K562 (cell line): ENCODE measurements around the gene SUCNR1. TPM values are rescaled to one million over a fixed set of nuclear protein-coding genes. Genes with fewer than 3 reads are reported as not detected.

Experiments used
- BCOR ChIP-seq: fragments of 450-650 bp; IDR thresholded peaks from 2 replicates; pipeline ENCODE4 v1.6.1; 2016
- CEBPB ChIP-seq: fragments of 450-650 bp; IDR thresholded peaks from 2 replicates; pipeline ENCODE4 v1.6.1; 2016; ENCODE audit warnings: missing genetic modification characterization, missing compliant biosample characterization
- CHCHD3 ChIP-seq: fragments of 250-450 bp; sonication (Bioruptor Pico); IDR thresholded peaks from 2 replicates; pipeline ENCODE4 v2.1.2; 2022; ENCODE audit warnings: mild to moderate bottlenecking
- LEF1 ChIP-seq: fragments of 450-650 bp; IDR thresholded peaks from 2 replicates; pipeline ENCODE4 v1.6.1; 2016; ENCODE audit warnings: mild to moderate bottlenecking
- NR4A1 ChIP-seq, 2 experiments: fragments of 250-450 bp in 1 of 2; fragments of 450-650 bp in 1 of 2; sonication (Bioruptor Pico) in 1 of 2; IDR thresholded peaks; 2 replicates each; pipeline versions ENCODE4 v1.4.0 to v1.6.1; 2016 to 2020; ENCODE audit warnings: mild to moderate bottlenecking in 2 of 2, missing compliant biosample characterization in 1 of 2, missing genetic modification characterization in 1 of 2, moderate library complexity in 1 of 2
- PHF21A ChIP-seq: fragments of 450-650 bp; IDR thresholded peaks from 2 replicates; pipeline ENCODE4 v1.6.1; 2017; ENCODE audit warnings: low read depth, borderline replicate concordance
- PRDM10 ChIP-seq: fragments of 450-650 bp; IDR thresholded peaks from 2 replicates; pipeline ENCODE4 v1.6.1; 2018; ENCODE audit not compliant: partially characterized antibody
- PTRF ChIP-seq: fragments of 450-650 bp; IDR thresholded peaks from 2 replicates; pipeline ENCODE4 v1.6.1; 2016; ENCODE audit warnings: mild to moderate bottlenecking, missing genetic modification characterization, missing compliant biosample characterization
- U2AF2 ChIP-seq: fragments of 200-400 bp; formaldehyde crosslinking; optimal IDR thresholded peaks from 2 replicates; pipeline ENCODE3; 2017; ENCODE audit warnings: low read depth, mild to moderate bottlenecking, low read length
- ZNF398 ChIP-seq: fragments of 250-450 bp; sonication (Bioruptor Pico); IDR thresholded peaks from 2 replicates; pipeline ENCODE4 v1.8.0; 2021; ENCODE audit warnings: moderate library complexity, mild to moderate bottlenecking, inconsistent platforms
- polyA plus RNA-seq, 8 experiments: library from polyadenylated mRNA; depleted of rRNA in 4 of 8; stranded (reverse) in 5 of 8; unstranded in 3 of 8; fragments of >200 nt; fragmentation: Nextera tagmentation in 2 of 8; fragmentation: Illumina TruSeq in 1 of 8; extraction: Ambion mirVana in 2 of 8; extraction: Trizol in 1 of 8; gene quantifications; 2 replicates each; pipeline versions ENCODE4 v1.2.1 to v1.2.3, GENCODE V29; 2011 to 2014; ENCODE audit warnings: inconsistent platforms in 1 of 8, missing spikeins in 1 of 8
- total RNA-seq, 7 experiments: library from RNA; depleted of rRNA in 6 of 7; stranded (reverse); fragments of >200 nt in 6 of 7; fragmentation: Illumina TruSeq in 2 of 7; extraction: Trizol in 2 of 7; gene quantifications; 2 replicates each; pipeline versions ENCODE4 v1.2.1 to v1.2.3, GENCODE V29; 2011 to 2021; ENCODE audit warnings: low replicate concordance in 1 of 7
- TF ChIP-seq, protein P1 (sequence below): sonication (generic); formaldehyde crosslinking; IDR thresholded peaks from 2 replicates; pipeline ENCODE4 v1.8.0; 2023; ENCODE audit warnings: mild to moderate bottlenecking, missing genetic modification reagents
- TF ChIP-seq, protein P2 (sequence below): sonication (generic); formaldehyde crosslinking; IDR thresholded peaks from 2 replicates; pipeline ENCODE4 v1.5.0; 2020; ENCODE audit warnings: missing genetic modification reagents
- TF ChIP-seq, protein P3 (sequence below): fragments of 450-650 bp; formaldehyde crosslinking; IDR thresholded peaks from 2 replicates; pipeline ENCODE4 v1.4.0; 2020; ENCODE audit warnings: mild to moderate bottlenecking, moderate library complexity

The SUCNR1 gene
- total and polyA plus RNA-seq, 9 of the 15 experiments (the other 6 are each of a cell fraction or from before 2014, with no cell fraction given) = 0.04 to 0.54 (median 0.13) TPM

- TF ChIP-seq PRDM10 (no peak), CHCHD3 (CRISPR knock-in tag) (no peak), ZNF398 (CRISPR knock-in tag) (no peak), BCOR (no peak), U2AF2 (no peak), CEBPB (tag) (peak; percentile 53), PHF21A (no peak), PTRF (tag) (no peak), NR4A1 (CRISPR knock-in tag; IDR thresholded peaks at IDR 0.05) (no peak), NR4A1 (tag; IDR thresholded peaks at IDR 0.05) (no peak), LEF1 (no peak)
- TF ChIP-seq, protein P1, sequence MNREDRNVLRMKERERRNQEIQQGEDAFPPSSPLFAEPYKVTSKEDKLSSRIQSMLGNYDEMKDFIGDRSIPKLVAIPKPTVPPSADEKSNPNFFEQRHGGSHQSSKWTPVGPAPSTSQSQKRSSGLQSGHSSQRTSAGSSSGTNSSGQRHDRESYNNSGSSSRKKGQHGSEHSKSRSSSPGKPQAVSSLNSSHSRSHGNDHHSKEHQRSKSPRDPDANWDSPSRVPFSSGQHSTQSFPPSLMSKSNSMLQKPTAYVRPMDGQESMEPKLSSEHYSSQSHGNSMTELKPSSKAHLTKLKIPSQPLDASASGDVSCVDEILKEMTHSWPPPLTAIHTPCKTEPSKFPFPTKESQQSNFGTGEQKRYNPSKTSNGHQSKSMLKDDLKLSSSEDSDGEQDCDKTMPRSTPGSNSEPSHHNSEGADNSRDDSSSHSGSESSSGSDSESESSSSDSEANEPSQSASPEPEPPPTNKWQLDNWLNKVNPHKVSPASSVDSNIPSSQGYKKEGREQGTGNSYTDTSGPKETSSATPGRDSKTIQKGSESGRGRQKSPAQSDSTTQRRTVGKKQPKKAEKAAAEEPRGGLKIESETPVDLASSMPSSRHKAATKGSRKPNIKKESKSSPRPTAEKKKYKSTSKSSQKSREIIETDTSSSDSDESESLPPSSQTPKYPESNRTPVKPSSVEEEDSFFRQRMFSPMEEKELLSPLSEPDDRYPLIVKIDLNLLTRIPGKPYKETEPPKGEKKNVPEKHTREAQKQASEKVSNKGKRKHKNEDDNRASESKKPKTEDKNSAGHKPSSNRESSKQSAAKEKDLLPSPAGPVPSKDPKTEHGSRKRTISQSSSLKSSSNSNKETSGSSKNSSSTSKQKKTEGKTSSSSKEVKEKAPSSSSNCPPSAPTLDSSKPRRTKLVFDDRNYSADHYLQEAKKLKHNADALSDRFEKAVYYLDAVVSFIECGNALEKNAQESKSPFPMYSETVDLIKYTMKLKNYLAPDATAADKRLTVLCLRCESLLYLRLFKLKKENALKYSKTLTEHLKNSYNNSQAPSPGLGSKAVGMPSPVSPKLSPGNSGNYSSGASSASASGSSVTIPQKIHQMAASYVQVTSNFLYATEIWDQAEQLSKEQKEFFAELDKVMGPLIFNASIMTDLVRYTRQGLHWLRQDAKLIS (CRISPR knock-in tag) = no peak
- TF ChIP-seq, protein P2, sequence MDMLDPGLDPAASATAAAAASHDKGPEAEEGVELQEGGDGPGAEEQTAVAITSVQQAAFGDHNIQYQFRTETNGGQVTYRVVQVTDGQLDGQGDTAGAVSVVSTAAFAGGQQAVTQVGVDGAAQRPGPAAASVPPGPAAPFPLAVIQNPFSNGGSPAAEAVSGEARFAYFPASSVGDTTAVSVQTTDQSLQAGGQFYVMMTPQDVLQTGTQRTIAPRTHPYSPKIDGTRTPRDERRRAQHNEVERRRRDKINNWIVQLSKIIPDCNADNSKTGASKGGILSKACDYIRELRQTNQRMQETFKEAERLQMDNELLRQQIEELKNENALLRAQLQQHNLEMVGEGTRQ = no peak
- TF ChIP-seq, protein P3, sequence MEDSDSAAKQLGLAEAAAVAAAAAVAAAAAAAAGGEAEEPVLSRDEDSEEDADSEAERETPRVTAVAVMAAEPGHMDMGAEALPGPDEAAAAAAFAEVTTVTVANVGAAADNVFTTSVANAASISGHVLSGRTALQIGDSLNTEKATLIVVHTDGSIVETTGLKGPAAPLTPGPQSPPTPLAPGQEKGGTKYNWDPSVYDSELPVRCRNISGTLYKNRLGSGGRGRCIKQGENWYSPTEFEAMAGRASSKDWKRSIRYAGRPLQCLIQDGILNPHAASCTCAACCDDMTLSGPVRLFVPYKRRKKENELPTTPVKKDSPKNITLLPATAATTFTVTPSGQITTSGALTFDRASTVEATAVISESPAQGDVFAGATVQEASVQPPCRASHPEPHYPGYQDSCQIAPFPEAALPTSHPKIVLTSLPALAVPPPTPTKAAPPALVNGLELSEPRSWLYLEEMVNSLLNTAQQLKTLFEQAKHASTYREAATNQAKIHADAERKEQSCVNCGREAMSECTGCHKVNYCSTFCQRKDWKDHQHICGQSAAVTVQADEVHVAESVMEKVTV (CRISPR knock-in tag) = peak; percentile 88
These were observed 45.0 kb downstream of the SUCNR1 start (continued) for GRCh38 chr3:151918253-151919029.
